GM18498 (cell line): Measurements from ENCODE around the gene SHMT2.

Experiments
- ATAC-seq: cut with Tn5 transposase; IDR thresholded peaks from one replicate; pipeline ENCODE4 v1.9.1; 2021; ENCODE audit warnings: mild to moderate bottlenecking, moderate library complexity; ENCODE audit not compliant: unreplicated experiment

SHMT2 gene

GRCh38 chr12:57213763-57214397 is 15.6 kb upstream of the SHMT2 start:
- ATAC-seq: no peak

GRCh38 chr12:57214398-57214781 is 15.1 kb upstream of the SHMT2 start:
- no peak for ATAC-seq

GRCh38 chr12:57215065-57215464 is 14.4 kb upstream of the SHMT2 start:
- no peak for ATAC-seq

- ATAC-seq: peak; percentile 58
Observed at GRCh38 chr12:57215668-57216013, 13.9 kb upstream of the SHMT2 start.

- ATAC-seq: no peak
Observed at GRCh38 chr12:57216014-57216911, 13.2 kb upstream of the SHMT2 start, which contains the start of gene NXPH4. Gene NXPH4 (plus strand): TSS chr12:57216794. CDS start chr12:57216970, 176 bp downstream.

GRCh38 chr12:57216921-57217879 is 12.3 kb upstream of the SHMT2 start:
- ATAC-seq: no peak

- ATAC-seq: no peak
Observed at GRCh38 chr12:57218030-57218853, 11.3 kb upstream of the SHMT2 start.

GRCh38 chr12:57219205-57219992 is 10.1 kb upstream of the SHMT2 start:
- ATAC-seq: no peak

GRCh38 chr12:57219993-57220754 is 9.3 kb upstream of the SHMT2 start:
- ATAC-seq: no peak

GRCh38 chr12:57220770-57221168 is 8.7 kb upstream of the SHMT2 start:
- ATAC-seq: no peak

GRCh38 chr12:57221169-57221917 is 8.2 kb upstream of the SHMT2 start:
- ATAC-seq: no peak

GRCh38 chr12:57222286-57223190 is 7.0 kb upstream of the SHMT2 start:
- no peak for ATAC-seq

GRCh38 chr12:57223191-57224165 is 6.0 kb upstream of the SHMT2 start:
- no peak for ATAC-seq

- ATAC-seq: no peak
Observed at GRCh38 chr12:57224278-57224972, 5.1 kb upstream of the SHMT2 start.

- no peak for ATAC-seq
Observed at GRCh38 chr12:57224973-57225679, 4.4 kb upstream of the SHMT2 start.
